HG03575 (cell line): Measurements from ENCODE around the gene TMUB2.
"Not testable (repeated sequence)": the region's sequence is repeated elsewhere in the genome, so short reads cannot be mapped to it uniquely, and the experiment has no call there.

ENCODE experiments used
- ATAC-seq: cut with Tn5 transposase; IDR thresholded peaks from one replicate; pipeline ENCODE4 v1.9.1; 2021; ENCODE audit not compliant: unreplicated experiment, insufficient number of reproducible peaks, low FRiP score; ENCODE audit errors: extremely low read depth

The TMUB2 gene

GRCh38 chr17:44237886-44238285 lies 51.1 kb downstream of the TMUB2 start:
- ATAC-seq, result not testable (repeated sequence)

GRCh38 chr17:44241106-44241624 lies 54.4 kb downstream of the TMUB2 start:
- no peak for ATAC-seq
